Esophagus muscularis mucosa (tissue), 4 donors: ENCODE data around the gene KIAA2012.

ENCODE experiments used
- EP300 ChIP-seq: sonication (generic); formaldehyde crosslinking; IDR thresholded peaks from one replicate; pipeline ENCODE4 v1.6.1; 2017; ENCODE audit warnings: antibody characterized with exemption
- POLR2A ChIP-seq: fragments of 450-650 bp; IDR thresholded peaks from one replicate; pipeline ENCODE4 v1.6.1; 2017; ENCODE audit warnings: antibody characterized with exemption, moderate library complexity, mild to moderate bottlenecking, low read depth
- POLR2AphosphoS5 ChIP-seq, 2 donors: sonication (generic); formaldehyde crosslinking; IDR thresholded peaks; one replicate each; pipeline ENCODE4 v1.6.1; 2017; ENCODE audit warnings: antibody characterized with exemption in 2 of 2
- TF ChIP-seq, protein P1 (sequence below), 3 experiments: fragments of 200-600 bp in 2 of 3; fragments of 450-650 bp in 1 of 3; sonication (generic) in 2 of 3; IDR thresholded peaks; one replicate each; pipeline ENCODE4 v1.5.1; 2017 to 2019; ENCODE audit warnings: antibody characterized with exemption in 3 of 3, mild to moderate bottlenecking in 2 of 3, moderate library complexity in 1 of 3

DNA sequence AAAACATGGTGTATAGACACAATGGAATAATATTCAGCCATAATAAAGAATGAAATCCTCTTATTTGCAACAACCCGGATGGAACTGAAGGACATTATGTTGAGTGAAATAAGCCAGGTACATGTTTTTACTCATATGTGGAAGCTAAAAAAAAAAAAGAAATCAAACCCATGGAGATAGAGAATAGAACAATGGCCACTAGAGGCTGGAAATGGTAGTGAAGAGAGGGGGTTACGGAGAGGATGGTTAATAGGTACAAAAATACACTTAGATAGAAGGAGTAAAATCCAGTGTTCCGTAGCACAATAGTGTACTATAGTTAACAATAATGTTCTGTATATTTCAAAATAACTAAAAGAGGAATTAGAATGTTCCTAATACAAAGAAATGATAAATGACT lies 12.8 kb upstream of the KIAA2012 start:
- TF ChIP-seq, protein P1, sequence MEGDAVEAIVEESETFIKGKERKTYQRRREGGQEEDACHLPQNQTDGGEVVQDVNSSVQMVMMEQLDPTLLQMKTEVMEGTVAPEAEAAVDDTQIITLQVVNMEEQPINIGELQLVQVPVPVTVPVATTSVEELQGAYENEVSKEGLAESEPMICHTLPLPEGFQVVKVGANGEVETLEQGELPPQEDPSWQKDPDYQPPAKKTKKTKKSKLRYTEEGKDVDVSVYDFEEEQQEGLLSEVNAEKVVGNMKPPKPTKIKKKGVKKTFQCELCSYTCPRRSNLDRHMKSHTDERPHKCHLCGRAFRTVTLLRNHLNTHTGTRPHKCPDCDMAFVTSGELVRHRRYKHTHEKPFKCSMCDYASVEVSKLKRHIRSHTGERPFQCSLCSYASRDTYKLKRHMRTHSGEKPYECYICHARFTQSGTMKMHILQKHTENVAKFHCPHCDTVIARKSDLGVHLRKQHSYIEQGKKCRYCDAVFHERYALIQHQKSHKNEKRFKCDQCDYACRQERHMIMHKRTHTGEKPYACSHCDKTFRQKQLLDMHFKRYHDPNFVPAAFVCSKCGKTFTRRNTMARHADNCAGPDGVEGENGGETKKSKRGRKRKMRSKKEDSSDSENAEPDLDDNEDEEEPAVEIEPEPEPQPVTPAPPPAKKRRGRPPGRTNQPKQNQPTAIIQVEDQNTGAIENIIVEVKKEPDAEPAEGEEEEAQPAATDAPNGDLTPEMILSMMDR (IDR thresholded peaks at IDR 0.05), result peak in 1 of 3 experiments; percentile 33
- TF ChIP-seq EP300, result no peak
- no peak for TF ChIP-seq POLR2AphosphoS5 (IDR thresholded peaks at IDR 0.05)
- no peak for TF ChIP-seq POLR2A
